ENCODE measurements around the gene CNOT9.

CNOT9 gene

DNA sequence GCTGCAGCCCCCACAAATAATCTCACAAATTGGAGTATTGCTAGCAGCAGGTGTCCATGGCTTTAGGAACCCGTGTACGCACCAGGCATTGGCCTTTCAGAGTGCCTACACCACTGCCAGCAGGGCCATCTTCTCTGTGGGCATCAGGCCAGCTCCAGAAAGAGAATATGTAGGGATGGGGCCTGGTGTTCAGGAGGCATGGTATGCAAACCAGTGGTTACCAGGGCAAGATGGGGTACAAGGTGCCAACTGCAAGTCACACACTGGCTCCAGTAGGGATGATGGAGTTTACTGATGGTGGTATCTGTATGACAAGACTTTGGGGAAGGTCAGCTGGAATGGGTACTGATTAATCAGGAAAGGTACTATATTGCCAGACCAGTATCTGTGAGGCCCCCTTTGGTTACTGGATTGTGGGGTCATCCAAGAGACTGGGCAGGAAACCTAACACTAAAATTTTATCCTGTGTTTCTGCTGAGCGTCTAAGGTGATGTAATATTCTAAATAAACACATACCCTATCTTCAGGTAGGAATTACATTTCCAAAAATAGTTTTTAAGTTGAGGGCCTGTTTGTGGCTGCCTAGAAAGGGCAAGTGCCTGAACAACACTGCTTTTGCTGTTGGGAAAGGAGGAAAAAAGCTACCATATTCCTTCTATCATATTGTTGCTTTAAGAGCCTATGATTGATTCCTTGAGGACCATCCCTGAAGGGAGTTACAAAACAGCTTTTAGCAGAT lies 9.0 kb downstream of the CNOT9 start:
- DNase-seq (ENCODE audit: low read depth), result no peak

DNA sequence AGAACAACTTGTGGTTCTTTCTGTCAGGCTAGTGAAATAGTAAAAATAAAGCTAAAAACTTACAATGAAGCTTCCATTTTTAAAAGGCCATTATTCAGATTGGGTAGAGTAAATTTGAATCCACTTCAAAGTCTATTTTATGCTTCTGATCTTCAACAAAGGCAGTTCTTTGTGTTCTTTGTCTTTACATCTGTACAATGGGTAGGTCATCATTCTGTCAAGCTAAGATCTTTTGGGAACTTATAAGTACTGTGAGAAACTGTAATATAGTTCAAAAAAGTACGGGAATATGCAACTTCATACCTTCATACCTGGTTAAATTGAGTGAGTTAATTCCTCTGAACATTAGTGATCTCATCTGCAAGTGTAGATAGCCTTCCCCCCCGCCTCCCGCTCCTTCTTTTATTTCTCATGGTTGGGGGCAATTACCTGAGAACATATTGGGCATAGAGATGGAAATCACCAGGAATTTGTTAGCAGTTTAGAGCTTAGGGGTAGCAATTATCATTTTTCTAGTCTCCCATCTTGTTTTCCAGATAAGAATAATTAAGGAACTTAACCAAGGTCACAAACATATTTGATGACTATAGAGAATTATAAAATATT lies 9.7 kb downstream of the CNOT9 start:
- DNase-seq (ENCODE audit: low read depth), result no peak

- peak; percentile 99 for DNase-seq (ENCODE audit: low read depth)
These were observed 13.4 kb downstream of the CNOT9 start for GRCh38 chr2:218582076-218582475.

GRCh38 chr2:218583983-218584850 lies 15.6 kb downstream of the CNOT9 start:
- DNase-seq (ENCODE audit: low read depth), result no peak

DNA sequence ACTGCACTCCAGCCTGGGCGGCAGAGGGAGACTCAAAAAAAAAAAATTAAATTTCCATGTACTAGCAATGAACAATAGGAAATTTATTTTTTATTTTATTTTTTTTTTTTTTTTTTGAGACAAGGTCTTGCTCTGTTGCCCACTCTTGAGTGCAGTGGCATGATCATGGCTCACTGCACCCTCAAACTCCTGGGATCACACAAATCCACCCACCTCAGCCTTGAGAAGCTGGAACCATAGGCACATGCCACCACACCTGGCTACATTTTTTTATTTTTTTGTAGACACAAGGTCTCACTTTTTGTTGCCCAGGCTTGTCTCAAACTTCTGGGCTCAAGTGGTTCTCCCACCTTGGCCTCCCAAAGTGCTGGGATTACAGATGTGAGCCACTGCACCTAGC lies 16.9 kb downstream of the CNOT9 start:
- DNase-seq (ENCODE audit: low read depth), result no peak

GRCh38 chr2:218605432-218605831 lies 36.8 kb downstream of the CNOT9 start:
- no peak for DNase-seq (ENCODE audit: low read depth)

GRCh38 chr2:218607436-218608115 lies 38.9 kb downstream of the CNOT9 start, which contains the start of gene PLCD4:
PLCD4 (plus strand) TSS chr2:218607899; CDS start chr2:218615740, 7,841 bp downstream.
- DNase-seq (ENCODE audit: low read depth), result peak; percentile 76

DNA sequence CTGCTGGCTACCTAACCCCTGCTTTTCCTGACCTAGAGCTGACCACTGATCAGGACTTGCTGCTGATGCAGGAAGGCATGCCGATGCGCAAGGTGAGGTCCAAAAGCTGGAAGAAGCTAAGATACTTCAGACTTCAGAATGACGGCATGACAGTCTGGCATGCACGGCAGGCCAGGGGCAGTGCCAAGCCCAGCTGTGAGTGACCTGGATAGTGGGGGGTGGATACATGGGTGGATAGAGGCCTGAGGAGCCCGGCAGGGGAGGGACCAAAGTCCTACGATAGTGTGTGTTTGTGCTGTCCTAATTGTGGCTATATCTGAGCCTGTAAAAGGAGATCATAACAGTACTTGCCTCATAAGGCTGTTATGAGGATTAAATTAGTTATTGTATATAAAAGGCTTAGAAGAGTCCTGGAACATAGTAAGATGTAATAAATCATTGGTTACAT lies 47.3 kb downstream of the CNOT9 start:
- no peak for DNase-seq (ENCODE audit: low read depth)

- DNase-seq (ENCODE audit: low read depth), result peak; percentile 26
These were observed 49.6 kb downstream of the CNOT9 start for GRCh38 chr2:218618102-218618860.

- no peak for DNase-seq (ENCODE audit: low read depth)
These were observed 52.4 kb downstream of the CNOT9 start for GRCh38 chr2:218621007-218621406.

- no peak for DNase-seq (ENCODE audit: low read depth)
These were observed 54.1 kb downstream of the CNOT9 start for GRCh38 chr2:218622606-218623365.

GRCh38 chr2:218623366-218623705 lies 54.7 kb downstream of the CNOT9 start:
- no peak for DNase-seq (ENCODE audit: low read depth)

GRCh38 chr2:218626369-218626768 lies 57.7 kb downstream of the CNOT9 start:
- no peak for DNase-seq (ENCODE audit: low read depth)

GRCh38 chr2:218627939-218628338 lies 59.3 kb downstream of the CNOT9 start:
- peak; percentile 31 for DNase-seq (ENCODE audit: low read depth)

GRCh38 chr2:218631837-218632236 lies 63.2 kb downstream of the CNOT9 start:
- peak; percentile 86 for DNase-seq (ENCODE audit: low read depth)

DNA sequence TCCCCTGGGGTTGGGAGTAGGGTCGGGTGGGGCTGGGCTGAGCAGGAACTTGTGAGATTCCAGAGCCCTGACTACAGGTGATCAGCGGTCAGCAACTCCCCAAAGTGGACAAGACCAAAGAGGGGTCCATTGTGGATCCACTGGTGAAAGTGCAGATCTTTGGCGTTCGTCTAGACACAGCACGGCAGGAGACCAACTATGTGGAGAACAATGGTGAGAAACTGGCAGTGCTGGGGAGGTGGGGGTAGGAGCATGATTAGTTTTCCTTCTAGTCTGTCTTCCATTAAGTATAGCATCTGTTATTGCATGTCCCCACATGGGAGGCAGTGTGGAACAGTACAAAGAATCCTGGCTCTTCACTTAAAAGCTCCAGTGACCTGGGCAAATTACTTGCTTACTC lies 67.1 kb downstream of the CNOT9 start:
- DNase-seq (ENCODE audit: low read depth), result no peak

DNA sequence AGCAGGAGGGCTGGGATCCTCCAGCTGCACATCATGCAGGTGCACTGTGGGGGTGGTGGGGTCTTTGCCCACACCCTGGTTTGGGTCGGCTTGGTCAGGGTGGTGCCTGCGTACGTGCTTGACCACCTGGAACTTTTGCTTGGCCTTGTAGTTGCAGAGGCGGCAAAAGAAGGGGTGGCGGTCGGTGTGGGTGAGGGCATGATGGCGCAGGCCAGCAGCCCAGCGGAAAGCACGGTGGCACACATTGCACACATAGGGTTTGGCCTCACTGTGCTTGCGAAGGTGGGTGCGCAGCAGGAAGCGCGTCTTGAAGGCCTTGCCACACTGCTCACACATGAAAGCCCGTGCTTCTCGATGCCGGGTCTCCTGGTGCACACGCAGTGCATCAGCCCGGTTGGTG lies 69.7 kb downstream of the CNOT9 start:
- DNase-seq (ENCODE audit: low read depth), result no peak

DNA sequence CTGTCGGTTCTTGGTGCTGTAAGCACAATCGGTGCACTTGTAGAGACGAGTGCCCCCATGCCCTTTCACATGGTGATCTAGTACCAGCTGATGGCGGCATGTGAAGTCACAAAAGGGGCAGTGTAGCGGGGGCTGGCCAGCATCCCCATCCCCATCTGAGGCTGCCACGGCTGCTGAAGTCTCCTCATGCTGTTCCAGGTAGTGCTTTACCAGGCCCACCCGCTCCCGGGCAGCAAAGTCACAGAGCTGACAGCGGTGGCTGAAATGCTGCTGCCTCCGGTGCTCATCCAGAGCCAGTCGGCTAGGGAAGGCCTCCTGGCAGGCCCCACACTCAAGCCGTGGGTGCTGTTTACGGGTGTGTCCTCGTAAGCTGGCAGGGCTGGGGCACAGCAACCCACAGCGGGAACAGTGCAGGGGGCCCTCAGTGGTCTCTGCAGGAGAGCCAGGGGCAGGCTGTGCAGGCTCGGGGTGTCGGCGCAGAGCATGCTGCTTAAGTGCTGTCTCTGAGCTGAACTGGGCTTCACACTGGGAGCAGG lies 73.5 kb downstream of the CNOT9 start:
- no peak for DNase-seq (ENCODE audit: low read depth)

GRCh38 chr2:218642786-218643185 lies 74.1 kb downstream of the CNOT9 start:
- no peak for DNase-seq (ENCODE audit: low read depth)

GRCh38 chr2:218643751-218644310 lies 75.2 kb downstream of the CNOT9 start:
- DNase-seq (ENCODE audit: low read depth), result no peak

Measured in ELR (cell line).